GM10248 (cell line): ENCODE results near the gene SLC44A3.

Experiments used
- CTCF ChIA-PET: fragments of 300-600 bp; sonication (Branson Sonifier 250); formaldehyde crosslinking; extraction: SDS; loops from one replicate; lab custom pipeline; 2021; ENCODE audit warnings: antibody characterized with exemption; lab: Yijun Ruan, JAX
- POLR2A ChIA-PET: fragments of 350-650 bp; sonication (Branson Sonifier 250); formaldehyde crosslinking; extraction: SDS; loops from one replicate; lab custom pipeline; 2020; ENCODE audit warnings: antibody characterized with exemption; lab: Yijun Ruan, JAX
- DNase-seq: peaks from one replicate; pipeline ENCODE4 v3.0.0; 2012; ENCODE audit errors: extremely low spot score
- TF ChIP-seq, protein P1 (sequence below): IDR thresholded peaks from 2 replicates; pipeline ENCODE4 v1.5.1; 2012; ENCODE audit warnings: mild to moderate bottlenecking, low read depth; ENCODE audit errors: extremely low read depth, missing control alignments, control extremely low read depth

Gene SLC44A3

DNA sequence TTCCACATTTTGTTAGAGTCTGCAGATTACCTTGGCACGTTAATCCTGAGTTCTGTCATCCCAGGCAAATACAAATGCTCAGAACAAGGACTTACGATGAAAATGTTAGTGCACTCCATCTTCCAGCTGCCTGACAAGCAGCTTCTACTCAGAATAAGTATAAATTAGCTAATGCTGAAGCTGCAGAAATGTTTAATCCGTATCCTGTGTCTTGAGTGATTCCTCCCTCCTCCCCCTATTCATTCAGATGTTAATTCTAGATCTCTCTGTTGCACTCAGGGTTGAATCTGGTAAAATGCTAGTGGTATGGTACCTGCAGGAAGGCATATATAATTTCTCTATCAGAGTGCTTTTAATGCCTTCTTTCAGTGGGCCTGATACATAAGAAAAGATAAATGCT, 66.9 kb downstream of the SLC44A3 start:
- no peak for DNase-seq
- TF ChIP-seq, protein P1, sequence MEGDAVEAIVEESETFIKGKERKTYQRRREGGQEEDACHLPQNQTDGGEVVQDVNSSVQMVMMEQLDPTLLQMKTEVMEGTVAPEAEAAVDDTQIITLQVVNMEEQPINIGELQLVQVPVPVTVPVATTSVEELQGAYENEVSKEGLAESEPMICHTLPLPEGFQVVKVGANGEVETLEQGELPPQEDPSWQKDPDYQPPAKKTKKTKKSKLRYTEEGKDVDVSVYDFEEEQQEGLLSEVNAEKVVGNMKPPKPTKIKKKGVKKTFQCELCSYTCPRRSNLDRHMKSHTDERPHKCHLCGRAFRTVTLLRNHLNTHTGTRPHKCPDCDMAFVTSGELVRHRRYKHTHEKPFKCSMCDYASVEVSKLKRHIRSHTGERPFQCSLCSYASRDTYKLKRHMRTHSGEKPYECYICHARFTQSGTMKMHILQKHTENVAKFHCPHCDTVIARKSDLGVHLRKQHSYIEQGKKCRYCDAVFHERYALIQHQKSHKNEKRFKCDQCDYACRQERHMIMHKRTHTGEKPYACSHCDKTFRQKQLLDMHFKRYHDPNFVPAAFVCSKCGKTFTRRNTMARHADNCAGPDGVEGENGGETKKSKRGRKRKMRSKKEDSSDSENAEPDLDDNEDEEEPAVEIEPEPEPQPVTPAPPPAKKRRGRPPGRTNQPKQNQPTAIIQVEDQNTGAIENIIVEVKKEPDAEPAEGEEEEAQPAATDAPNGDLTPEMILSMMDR, result no peak
- ChIA-PET POLR2A (no interaction called here), CTCF (interaction anchor here (1.5 kb wide), 1 partner anchor 157 kb away, joined by 5 read pairs; no protein-coding TSS in a partner anchor)

GRCh38 chr1:94887603-94888171, 67.5 kb downstream of the SLC44A3 start:
- CTCF ChIA-PET, result no interaction called here

DNA sequence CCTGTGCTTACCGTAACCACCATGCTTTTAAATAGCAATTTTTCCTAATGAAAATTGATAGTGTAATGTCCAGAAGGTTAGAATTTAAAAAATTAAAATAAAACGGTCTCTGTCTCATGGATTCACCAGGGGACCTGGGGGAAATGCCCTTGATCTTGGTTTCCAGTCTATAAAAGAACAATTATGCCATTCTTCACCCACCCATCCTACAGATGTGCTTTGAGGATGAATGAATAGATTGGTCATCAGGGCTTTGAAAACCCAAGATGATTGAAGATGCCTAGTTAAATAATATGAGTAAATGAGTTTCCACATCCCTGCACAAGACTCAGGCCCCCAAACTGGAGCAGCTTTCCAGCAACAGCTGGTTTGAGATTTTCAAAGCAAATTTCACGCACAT, 68.0 kb downstream of the SLC44A3 start:
- CTCF ChIA-PET, result no interaction called here

More at GRCh38 chr1:94887603-94888171, 67.5 kb downstream of the SLC44A3 start:
- no peak for DNase-seq
- TF ChIP-seq, protein P1, result no peak
- POLR2A ChIA-PET, result no interaction called here

GRCh38 chr1:94892604-94893254, 72.6 kb downstream of the SLC44A3 start:
- TF ChIP-seq, protein P1, result no peak
- POLR2A ChIA-PET, result no interaction called here
- CTCF ChIA-PET, result interaction anchor here (1.1 to 1.6 kb wide), 3 partner anchors 10 to 38 kb away, joined by 3 to 4 read pairs (median 4); no protein-coding TSS in a partner anchor
- no peak for DNase-seq

More for the DNA sequence above, 68.0 kb downstream of the SLC44A3 start:
- TF ChIP-seq, protein P1, result no peak
- DNase-seq, result no peak
- POLR2A ChIA-PET, result no interaction called here

DNA sequence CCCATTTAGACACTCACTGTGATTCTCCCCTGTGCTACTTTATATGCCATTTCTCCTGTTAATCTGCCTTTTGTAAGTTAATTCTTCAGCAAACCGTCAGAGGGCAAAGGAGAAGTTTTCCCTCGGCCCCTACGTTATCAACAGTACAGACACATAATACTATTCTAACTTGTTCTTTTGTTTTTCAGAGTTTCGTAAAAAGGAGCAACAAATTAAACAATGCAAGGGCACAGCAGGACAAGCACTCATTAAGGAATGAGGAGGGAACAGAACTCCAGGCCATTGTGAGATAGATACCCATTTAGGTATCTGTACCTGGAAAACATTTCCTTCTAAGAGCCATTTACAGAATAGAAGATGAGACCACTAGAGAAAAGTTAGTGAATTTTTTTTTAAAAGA, 74.5 kb downstream of the SLC44A3 start:
- ChIA-PET CTCF (no interaction called here), POLR2A (no interaction called here)
- DNase-seq, result no peak
- TF ChIP-seq, protein P1, result no peak

GRCh38 chr1:94895518-94895917, 75.4 kb downstream of the SLC44A3 start:
- CTCF ChIA-PET, result no interaction called here

More at GRCh38 chr1:94895518-94895917, 75.4 kb downstream of the SLC44A3 start:
- DNase-seq, result no peak
- POLR2A ChIA-PET, result no interaction called here
- TF ChIP-seq, protein P1, result no peak
